CD4-positive, alpha-beta T cell treated with Interleukin-4 for 1 hour (primary cell): Measurements from ENCODE around the gene GRM8.

ENCODE experiments used
- DNase-seq, 2 donors: peaks; one replicate each; pipeline ENCODE4 v3.0.0-alpha.2; 2020 to 2022

Gene GRM8

DNA sequence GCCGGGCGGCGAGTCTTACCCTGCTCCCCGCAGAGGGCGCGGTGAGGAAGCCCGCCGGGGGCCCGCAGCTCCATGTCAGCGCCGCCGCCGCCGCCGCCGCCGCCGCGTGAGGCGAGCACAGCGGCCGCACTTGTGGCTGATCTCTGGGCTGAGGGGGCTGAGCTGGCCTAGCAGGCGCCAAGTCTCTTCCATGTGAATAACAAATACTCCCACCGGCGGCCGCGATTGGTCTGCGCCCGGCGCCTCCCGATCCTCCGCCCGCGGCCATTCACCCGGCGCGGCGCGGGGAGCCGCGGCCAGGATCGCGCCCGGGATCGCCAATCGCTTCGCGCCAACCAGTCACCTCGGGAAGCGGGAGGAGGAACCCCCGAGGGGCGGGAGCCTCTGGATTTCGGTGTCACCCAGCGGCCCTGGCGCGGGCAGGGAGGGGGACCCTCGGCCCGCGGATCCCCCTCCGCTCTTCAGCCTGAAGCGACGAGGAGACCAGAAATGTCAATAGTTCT is at the start of gene GRM8:
TSS of gene GRM8 (minus strand) at position 164 of the 503 bp plus-strand sequence.
- no peak for DNase-seq

DNA sequence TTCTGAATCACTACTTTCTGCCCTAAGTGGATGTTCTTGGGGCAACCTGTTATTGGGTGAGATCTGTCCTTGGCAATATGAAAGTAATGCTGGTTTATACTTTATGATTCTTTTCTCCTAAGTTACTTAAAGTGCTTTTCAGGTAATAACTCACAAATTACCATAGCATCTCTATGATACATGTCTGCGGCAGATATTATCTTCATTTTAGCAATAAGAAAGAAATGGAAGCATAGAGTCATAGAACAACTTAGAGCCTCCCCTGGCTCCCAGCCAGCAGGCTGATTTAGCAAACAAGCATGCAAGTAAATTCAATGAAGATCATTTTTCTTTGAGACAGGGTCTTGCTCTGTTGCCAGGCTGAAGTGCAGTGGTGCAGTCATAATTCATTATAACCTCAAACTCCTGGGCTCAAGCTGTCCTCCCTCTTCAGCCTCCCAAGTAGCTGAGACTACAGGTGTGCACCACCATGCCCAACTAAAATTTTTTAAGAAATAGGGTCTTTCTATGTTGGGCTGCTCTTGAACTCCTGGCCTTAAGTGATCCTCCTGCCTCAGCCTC is 38.1 kb upstream of the GRM8 start:
- no peak for DNase-seq

DNA sequence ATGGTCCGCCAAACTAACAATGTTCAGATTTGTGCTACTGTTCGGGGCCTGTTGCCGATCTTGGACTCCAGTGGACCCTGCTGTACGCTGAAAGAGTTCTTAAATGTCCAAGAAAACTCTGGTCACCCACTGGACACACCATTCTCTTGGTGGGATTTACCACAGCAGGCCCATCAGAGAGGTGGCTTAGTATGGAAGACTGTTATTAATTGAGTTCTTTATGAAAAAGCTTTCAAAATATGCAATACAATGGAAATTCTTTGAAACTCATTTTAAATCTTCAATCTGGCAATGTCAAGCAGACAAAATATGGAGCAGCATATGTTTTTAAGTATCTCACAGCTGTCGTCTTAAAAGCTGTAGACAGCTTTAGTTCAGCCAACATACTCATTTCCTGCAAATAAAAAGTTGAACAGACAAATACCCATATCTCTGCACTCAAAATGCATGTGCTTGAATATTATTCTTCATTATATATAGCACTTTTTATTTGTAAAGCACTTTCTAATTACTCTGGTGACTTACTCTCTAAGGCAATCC is 37.4 kb upstream of the GRM8 start:
- no peak for DNase-seq

DNA sequence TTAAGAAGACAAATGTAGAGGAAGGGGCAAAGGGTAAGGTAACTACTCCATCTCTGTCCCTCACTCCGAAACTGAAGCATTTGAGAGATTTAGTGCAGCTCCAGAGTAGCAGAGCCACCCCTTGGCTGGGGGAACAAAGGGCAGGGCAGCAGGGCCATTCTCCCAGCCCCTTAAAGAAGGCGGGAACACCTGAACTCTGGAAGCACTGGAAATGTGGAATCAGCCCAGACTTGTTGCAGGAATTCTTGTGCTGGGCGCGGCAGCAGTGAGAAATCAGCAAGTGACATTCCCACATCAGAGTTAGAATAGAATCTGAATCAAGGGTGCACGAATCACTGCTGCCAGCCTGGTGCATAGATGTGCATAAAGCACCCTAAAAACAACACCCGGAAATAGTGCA is 34.4 kb upstream of the GRM8 start:
- no peak for DNase-seq

DNA sequence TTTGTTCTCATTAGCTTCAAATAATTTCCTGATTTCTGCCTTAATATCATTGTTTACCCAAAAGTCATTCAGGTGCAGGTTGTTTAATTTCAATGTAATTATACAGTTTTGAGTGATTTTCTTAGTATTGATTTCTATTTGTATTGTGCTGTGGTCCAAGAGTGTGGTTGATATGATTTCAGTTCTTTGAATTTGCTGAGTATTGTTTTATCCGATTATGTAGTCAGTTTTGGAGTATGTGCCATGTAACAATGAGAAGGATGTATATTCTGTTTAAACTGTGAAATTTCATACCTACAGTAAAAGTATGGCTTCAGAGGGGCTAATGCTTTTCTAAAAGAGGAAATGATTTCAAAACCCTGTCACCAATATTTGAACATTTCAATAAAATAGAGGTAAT is 17.4 kb upstream of the GRM8 start:
- DNase-seq: no peak

DNA sequence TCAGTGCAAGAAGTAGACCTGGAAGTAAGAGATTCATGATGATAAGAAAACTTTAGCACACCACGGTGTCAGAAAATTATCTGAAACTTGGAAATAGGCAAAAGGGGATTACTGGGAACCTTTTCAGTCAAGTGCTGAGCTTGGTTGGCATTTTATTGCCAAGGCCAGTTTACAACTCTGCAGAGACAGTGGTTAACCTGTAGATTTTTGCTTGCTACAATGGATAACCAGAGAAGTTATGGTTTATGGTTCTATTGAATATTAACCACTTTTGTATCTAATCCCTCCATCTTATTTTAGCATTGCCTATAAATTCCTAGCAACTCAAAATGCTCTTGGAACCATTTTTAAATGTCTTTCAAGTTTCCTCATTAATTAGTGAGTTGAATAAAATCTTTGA is 13.3 kb upstream of the GRM8 start:
- DNase-seq: no peak

DNA sequence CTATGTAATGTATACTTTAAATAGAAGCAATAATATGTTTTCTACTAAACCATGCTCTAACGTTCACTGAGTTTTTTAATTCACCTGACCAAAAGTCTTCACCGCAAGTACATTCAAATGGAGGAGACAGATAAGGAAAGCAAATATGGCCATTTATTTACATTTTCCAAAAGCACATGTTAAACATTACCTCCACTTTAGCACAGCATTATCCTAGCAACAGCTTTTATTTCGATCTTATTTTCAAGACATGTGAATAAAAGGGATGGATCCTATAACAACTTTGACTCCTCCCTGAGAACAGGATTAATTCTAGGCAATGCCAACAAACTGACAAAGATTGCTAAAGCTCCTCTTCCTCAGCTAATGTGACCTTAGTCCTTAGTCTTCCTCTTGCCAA is 11.5 kb upstream of the GRM8 start:
- no peak for DNase-seq

DNA sequence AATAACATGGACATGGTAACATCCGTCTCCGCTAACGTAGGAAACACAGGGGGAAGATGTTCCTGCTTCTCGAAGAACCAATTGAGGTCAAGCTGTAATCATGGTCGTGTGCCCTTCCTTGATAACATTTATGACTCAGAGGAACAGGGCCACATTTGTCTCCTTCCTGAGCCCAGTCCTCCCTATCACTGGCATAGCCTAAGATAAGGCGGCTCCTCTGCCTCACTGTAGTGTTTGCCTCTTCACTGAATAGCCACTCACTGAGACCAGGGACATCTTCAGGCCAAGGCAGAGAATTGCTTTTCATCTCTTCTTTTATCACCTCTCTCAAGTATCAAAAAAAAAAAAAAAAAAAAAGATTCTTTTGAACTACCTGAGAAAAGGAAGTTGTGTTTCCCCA is 5.4 kb upstream of the GRM8 start:
- no peak for DNase-seq

DNA sequence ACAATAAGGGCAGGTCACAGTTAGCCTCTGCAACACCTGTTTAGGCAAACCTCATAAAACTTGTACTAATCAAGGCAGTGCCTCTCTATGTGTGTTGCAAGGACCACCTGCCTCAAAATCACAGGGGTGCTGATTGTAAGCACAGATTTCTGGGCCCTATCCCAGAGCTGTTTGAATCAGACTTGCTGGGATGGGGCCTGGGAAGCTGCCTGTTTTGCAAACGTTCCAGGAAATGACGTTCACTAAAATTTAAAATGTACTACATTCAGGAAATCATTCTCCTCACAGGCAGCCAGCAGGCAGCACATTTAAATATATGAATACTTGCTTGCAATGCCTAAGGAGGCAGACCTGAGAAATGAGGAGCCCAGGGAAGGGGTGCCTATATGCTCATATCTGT is 4.3 kb upstream of the GRM8 start:
- no peak for DNase-seq

DNA sequence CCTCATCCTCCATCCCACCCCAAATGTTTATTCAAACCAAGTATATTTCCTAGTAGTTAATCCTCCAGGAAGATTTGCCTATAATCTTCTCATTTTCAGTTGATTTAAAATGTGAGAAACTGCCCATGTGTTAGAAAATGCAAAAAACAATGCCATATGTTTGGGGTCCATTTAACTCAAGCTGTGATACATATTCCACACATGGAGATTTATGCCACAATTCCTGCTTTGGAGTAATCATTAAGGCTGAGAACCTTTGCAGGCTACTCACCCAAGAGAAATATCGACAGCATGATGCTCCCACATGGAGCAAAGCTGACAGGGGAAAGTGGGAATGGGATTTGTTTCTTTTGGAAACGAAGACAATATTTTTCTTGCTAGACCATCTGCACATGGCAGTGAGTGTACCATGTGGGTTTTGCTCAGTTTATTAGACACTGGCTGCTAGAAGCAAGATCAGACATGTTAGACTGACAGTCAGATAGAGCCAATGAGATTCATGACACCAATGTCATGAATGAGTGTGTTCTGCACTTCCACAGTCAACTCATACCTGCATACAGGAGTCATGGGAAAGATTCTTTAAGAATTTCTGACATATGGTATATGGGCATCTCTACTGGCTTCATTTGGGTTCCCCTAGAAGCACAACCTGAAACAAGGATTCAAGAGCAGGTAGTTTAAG is 3.4 kb upstream of the GRM8 start:
- no peak for DNase-seq

DNA sequence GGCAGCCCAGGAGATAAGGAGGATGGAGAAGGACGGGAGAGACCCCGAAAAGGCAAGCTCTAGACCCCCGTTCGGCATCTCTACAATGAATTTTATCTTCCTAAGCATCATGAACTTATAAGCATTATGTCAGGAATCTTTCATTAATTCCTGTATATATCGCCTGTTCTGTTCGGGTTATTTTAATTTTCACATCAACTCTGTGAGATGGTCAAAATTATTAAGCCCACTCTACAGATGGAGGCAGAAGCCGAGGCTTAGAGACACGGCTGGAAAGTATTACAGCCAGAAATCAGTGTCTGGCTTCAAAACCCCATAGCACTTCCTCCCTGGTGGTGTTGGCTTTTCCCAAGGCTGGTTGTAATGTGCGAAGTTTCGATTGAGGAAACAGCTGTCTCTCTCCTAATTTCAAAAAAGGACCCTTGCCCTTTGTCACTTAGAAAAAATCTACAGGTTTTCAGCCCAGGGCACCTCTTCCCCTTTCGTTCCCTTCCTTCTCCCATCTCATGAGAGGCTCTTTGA is 1.5 kb upstream of the GRM8 start:
- no peak for DNase-seq

DNA sequence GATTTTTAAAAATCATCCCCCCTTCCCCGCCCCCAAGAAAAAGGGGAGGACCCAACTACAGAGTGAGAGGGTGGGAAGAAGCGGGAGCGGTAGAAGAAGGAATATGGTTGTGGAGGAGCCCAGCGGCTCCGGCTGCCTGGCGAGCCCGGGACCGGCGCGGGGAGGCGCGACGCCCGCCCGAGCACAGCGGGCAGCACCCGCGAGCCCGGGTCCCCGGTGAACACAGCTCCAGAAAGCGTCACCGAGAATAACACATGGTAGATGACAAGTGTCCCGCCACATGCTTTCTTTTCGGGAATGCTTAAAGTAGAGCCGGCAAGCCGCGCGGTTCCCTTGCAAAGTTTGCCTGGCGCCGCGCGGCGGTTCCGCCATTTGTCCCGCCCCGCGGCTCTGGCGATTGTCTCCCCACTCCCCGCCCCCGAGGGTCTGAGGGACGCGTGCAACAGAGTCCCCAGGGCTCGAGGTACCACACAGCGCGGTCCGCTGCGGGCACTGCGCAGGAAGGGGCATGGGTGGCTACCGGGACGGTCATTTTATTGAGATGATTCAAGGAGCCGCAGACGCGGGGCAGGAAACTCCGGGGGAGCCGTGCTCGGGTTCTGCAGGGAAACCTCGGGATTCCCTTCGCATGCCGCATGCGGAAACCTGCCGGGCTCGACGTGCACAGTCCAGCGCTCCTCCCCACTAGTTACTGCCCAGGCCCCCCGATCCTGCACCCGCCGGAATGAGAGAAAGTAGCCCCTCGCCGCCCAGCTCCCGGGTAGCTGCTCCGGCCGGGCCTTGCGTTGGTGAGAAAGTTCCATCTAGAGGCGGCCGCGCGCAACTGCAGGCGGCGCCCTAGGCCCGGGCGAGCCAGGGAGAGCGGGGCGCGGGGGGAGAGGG is 781 bp upstream of the GRM8 start:
- DNase-seq: peak; percentile 48 to 50

DNA sequence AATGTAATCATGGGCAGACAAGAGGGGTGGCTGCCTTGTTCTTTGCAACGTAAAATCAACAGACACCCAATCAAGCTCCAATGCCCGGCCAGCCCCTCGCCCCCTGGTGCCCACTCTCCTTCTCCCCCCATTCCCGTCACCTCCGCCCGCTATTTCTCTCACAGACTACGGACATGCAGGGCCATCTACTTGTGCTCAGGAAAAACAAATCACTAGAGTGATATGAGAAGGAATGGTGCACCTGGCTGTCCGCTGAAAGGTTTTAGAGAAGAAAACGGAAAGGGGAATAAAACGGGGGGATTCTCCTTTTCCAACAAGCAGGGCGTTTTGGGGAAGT is 396 bp downstream of the GRM8 start:
- no peak for DNase-seq

DNA sequence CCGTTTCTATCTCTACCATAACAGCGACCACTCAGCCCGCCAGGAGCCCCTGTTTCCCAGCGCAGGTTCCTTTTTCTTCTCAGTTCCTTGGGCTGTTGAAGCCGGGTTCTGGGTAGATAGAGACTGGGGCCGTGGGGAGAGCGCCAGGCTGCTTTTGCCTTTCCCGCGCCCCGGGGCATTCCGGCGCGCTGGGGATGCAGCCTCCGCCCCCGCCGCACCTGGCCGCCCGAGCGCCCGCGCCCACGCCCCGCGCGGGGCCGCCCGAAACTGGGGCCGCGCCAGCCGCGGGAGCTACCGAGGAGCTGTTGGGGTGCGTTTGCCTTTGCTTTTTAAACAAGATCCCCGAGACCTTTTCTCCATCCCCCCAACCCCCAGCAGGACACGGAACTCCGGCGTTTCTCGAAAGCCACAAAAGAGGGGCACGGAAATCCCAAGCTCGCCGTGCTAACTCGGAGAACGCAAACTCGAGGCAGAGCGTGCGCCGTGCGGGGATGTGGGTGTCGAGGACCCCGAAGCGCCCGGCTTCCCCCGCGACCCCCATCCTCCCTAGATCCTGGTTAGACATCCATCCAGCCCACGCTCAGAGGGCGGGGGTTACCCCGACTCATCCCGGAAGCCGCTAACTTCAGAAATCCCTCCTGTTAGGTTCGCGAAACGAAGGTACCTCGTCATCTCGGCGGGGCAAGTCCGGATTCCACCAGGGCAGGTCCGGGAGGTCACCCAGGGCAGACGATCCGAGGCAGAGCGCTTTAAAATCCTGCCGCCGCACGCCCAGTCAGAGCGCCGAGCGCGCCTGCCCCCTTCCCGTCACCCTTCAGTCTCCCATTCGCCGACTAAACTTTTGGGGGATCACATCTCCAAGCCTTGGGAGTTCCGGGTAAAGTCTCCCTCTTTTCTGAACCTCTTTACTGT is 1.0 kb downstream of the GRM8 start:
- peak in 1 of 2 donors; percentile 7 for DNase-seq

DNA sequence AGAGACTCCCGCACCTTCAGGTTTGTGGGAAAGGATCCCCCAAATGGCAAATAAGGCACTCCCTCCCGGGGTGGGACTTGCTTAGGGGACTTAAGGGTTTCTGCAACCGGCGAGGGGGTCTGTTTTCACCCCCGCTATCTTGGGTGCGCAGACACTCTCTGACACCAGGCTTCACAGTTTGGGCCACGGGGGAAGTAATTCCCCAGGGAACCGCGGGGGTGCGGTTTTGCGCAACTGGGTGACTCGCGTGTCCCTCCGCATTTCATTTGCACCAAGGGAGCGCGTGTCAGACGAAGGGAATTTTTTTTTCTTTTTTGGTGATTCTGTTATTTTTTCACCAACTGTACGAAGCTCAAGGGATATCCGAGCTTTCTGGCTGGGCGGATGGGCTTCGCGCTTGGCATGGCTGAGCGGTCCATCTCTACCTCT is 1.7 kb downstream of the GRM8 start:
- DNase-seq: no peak

DNA sequence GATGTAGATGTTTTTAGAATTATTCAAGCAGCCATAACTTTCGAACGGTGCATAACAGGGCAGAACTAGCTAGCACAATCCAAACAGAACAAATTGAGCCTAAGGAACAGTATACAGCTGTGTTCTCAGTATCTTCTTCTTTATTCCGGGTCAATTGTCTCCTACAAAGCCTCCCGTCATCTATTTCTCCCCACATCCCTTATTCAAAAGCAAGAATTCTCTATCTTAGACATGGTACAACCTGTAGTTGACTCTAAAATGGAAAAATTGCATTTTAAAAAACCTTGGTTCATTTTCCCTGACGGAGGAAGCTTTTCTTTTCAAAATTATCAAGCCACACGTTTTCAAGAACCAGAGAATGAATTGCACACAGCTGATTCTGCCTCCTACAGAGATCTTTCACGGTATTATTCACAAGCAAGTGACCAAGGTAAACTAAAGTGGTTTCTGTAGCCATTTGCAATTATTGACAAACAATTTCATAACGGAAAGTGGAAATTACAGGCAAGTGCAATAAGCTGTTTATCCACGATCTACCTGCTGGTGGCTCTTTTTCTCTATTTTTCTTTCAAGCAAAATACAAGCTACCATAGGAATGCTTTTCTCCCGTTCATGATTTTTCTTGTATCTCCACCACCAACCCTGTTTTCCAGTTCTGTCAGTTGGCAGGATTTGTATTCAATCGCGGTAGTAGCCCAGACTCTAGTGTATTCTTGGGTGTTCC is 2.3 kb downstream of the GRM8 start:
- no peak for DNase-seq

DNA sequence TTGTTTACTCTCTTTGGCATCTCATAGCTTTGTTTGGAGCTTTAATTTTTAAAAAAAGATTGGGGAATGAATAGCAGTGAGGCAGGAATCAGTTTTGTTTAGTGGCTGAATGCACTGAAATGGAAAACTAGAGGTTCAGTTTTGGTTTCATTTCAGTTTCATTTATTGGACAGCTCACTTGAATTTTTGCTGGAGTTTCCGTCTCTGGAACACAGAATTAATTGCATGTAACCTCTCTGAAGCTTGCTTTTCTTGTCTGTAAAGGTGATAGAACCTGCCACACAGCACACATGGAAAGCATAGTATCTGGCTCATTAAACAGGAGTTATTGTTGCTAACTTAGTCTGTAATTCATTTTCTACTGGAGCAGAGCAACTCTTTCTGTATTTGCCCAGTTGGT is 7.1 kb downstream of the GRM8 start:
- no peak for DNase-seq

DNA sequence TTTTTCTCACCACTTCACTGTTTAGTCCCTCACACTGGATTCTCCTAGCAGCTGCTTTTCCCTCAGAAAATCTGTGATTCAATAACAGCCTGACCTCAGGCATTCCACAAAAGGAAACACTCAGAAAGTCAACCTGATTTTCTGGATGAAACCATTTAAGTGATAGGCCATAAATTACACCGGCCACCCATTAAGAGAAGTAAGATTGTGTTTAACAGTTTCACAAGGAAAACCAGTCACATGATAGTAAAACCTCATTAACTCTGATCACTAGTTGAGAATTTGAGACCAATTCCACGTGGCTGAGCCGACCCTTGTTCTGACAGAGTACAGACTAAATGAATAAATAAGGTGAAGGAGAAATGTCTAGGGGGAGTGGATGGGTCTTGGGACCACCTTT is 7.7 kb downstream of the GRM8 start:
- DNase-seq: no peak

DNA sequence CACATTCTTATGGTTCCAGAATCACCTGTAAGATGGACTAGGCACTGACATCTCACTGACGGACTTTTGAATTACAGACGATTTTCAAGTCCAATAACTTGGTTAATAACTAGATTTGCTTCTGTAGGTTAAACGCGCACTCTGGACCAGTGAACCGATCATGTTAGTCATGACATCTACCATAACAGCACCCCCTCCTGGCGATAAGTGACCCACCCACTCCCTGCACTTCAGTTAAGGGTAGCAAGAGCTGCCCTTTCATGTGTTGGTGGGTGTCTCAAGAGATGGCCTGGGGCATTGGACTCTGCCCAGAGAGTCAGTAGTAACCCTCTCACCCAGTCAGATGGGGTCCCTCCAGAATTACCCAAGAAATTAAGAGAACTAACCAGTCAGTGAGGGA is 12.9 kb downstream of the GRM8 start:
- no peak for DNase-seq

DNA sequence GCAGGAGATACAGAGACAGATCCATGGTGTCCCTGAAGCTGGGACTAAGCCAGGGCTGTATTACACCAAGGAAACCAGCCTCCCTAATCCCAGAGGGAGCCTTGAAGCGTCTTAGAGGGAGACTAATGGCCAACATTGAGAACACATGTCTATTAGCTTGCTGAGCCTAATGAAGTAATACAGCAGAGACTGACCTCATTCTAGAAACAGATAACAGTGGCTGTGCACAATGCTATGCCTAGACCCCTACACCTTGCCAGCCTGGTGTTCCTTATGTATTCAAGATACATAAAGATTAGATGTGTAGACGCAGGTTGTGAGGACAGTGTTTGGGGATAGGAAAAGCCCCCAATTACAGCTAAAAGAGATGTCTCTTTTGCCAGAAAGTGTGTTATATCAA is 19.1 kb downstream of the GRM8 start:
- no peak for DNase-seq

DNA sequence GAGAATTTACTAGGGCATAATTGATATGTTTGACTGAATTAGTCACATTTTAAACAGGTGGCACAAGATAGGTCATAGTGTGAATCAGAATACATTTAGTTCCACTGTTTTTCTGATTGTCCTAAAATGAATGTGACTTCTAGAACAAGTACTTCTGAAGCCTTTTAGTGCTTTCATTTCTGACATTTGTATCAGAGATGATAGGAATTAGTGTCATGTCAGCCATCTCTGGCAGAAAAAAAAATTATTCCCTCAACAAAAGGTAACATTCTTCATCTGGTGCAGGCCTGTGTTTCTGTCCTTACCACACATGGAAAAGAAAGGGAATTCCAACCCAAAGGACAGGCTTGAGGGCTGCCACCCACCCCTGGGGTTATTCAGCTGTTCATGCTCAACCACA is 21.3 kb downstream of the GRM8 start:
- DNase-seq: no peak
